ENCODE data around the gene HOXD12.

Gene HOXD12

DNA sequence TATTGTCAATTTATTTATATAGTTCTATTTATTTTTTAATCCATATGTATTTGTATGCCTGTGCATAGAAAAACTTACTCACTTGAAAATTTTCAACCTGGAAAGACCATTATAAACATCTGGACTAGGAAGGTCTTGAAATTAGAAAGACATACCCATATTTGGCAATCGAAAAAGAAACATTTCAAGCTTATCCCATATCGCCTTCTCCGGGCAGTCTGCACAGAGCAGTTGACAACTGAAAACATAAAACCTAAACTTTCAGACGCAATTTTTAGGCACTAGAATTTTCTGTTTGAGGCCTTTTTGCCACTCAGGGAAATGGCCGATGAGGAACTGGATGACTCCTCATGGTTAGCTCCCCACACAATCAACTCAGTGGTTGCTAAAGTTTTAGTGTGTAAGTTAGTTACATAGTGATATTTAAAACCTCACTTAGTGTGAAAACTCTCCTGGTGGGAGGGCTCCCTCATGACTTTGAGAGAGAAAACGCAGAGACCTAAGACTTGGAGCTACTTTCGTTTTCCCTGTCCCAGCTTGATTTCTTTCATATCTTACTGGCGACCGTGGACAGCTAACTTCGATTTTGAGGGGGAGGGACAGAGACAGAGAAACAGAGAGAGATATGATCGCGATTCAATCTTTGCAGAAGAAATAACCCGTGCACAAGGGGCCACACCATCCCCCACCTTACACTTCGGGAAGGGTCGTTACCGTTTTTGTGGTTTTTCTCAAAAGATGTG, 3.2 kb upstream of the HOXD12 start:
- Histone ChIP-seq H3K9ac (ENCODE audit: insufficient read length, low read depth) (peak overlapping the region; percentile 14), H3K4me1 (ENCODE audit: insufficient read depth, insufficient read length) (peaks cover 8% of the 10 kb centered on the region), H3K36me3 (ENCODE audit: insufficient read depth, insufficient read length, low read length) (peaks cover 10% of the 10 kb centered on the region), H3K27me3 (ENCODE audit: insufficient read depth, insufficient read length) (peaks cover 76% of the 10 kb centered on the region), H3K4me3 (ENCODE audit: insufficient read length, low read depth) (peak overlapping the region; percentile 41), H3K9me3 (ENCODE audit: insufficient read depth, low read length) (peaks cover 60% of the 10 kb centered on the region; the same call in 1 of the 2 replicates)
- no peak for DNase-seq (ENCODE audit: low read depth, low spot score)
- TF ChIP-seq ZNF274 (IDR thresholded peaks at IDR 0.05; ENCODE audit: low read depth, low read length) (no peak), SUZ12 (IDR thresholded peaks at IDR 0.05; ENCODE audit: extremely low read depth, insufficient read depth, insufficient read length) (no peak), YY1 (IDR thresholded peaks at IDR 0.05; ENCODE audit: insufficient read depth, insufficient read length) (no peak)

DNA sequence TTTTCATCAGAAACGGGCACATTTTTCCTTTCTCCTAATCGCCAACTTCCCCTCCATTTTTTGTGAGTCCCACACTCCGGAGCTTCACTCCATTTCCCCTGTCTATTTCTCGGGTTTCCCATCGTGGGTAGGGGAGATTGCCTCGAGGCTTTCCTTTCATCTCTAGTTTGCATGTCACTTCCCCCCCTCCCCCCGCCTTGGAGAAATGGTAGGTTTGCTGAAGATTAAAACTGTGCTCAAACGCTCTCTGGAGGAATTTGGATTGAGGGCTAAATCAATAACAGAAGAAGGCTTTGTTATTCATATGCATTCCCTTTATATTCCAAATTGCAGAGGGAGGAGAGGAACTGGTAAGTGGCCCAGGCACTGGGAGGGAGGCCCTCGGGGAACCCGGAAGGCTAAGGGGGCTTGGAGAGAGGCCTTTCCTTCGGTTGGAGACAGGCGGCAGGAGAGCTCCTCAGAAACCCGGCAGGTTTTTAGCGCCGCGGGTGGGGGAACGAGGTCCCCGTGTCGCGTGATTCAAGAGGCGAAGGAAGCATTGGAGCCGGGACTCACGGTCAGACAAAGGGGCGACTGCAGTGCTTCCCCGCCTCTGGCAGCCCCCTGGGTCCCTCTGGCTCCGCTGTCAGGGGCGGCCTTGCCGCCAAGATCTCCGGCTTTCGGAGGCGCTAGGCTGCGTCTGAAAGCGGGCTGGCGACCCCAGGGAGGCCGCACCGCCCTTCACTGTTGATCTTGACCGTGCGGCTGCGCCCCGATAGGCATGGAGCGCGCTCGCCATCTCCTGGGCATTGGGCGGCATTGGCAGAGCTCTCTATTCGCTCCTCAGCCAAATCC, 2.4 kb upstream of the HOXD12 start:
- TF ChIP-seq YY1 (IDR thresholded peaks at IDR 0.05; ENCODE audit: insufficient read depth, insufficient read length): no peak
- TF ChIP-seq ZNF274 (IDR thresholded peaks at IDR 0.05; ENCODE audit: low read depth, low read length): no peak
- H3K4me3 ChIP-seq (ENCODE audit: insufficient read length, low read depth): peak overlapping the region; percentile 41
- H3K4me1 ChIP-seq (ENCODE audit: insufficient read depth, insufficient read length): peaks cover 8% of the 10 kb centered on the region
- peak; percentile 92 for DNase-seq (ENCODE audit: low read depth, low spot score)
- peaks cover 58% of the 10 kb centered on the region; the same call in 1 of the 2 replicates for H3K9me3 ChIP-seq (ENCODE audit: insufficient read depth, low read length)
- peak overlapping the region; percentile 72 for H3K9ac ChIP-seq (ENCODE audit: insufficient read length, low read depth)
- peaks cover 10% of the 10 kb centered on the region for H3K36me3 ChIP-seq (ENCODE audit: insufficient read depth, insufficient read length, low read length)
- H3K27me3 ChIP-seq (ENCODE audit: insufficient read depth, insufficient read length): peaks cover 76% of the 10 kb centered on the region

DNA sequence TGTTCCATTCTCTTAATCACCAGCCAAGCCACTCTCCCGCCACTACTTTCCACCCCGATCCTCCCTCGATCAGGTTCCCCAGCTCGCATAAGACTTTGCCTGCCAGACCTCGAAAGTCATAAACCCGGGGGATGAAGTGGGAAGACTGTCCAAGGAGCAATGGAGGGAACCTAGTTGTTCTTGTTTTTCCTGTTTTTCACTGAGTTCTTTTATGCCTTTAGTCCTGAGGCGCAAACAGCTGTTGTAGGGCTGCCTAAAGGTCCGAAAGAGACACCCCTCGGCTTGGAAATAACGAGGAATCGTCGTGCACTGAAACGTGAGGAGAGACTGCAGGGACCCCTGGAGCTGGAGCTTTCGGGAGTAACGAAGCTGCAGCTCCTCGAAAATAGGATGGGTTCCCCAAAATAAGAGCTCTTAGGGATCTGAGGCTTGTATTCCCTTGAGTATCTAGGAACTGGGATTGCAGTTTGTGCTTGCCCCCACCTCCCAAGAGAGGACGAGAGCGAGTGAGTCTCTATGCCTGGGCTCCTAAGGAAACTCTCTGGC, 1.7 kb upstream of the HOXD12 start:
- H3K36me3 ChIP-seq (ENCODE audit: insufficient read depth, insufficient read length, low read length): peaks cover 10% of the 10 kb centered on the region
- H3K4me1 ChIP-seq (ENCODE audit: insufficient read depth, insufficient read length): peaks cover 8% of the 10 kb centered on the region
- H3K9me3 ChIP-seq (ENCODE audit: insufficient read depth, low read length): peaks cover 58% of the 10 kb centered on the region; the same call in 1 of the 2 replicates
- TF ChIP-seq ZNF274 (IDR thresholded peaks at IDR 0.05; ENCODE audit: low read depth, low read length): no peak
- TF ChIP-seq SUZ12 (IDR thresholded peaks at IDR 0.05; ENCODE audit: extremely low read depth, insufficient read depth, insufficient read length): peak; percentile 18
- H3K27me3 ChIP-seq (ENCODE audit: insufficient read depth, insufficient read length): peaks cover 82% of the 10 kb centered on the region
- peak overlapping the region; percentile 41 for H3K4me3 ChIP-seq (ENCODE audit: insufficient read length, low read depth)
- DNase-seq (ENCODE audit: low read depth, low spot score): no peak
- peak overlapping the region; percentile 54 for H3K9ac ChIP-seq (ENCODE audit: insufficient read length, low read depth)

DNA sequence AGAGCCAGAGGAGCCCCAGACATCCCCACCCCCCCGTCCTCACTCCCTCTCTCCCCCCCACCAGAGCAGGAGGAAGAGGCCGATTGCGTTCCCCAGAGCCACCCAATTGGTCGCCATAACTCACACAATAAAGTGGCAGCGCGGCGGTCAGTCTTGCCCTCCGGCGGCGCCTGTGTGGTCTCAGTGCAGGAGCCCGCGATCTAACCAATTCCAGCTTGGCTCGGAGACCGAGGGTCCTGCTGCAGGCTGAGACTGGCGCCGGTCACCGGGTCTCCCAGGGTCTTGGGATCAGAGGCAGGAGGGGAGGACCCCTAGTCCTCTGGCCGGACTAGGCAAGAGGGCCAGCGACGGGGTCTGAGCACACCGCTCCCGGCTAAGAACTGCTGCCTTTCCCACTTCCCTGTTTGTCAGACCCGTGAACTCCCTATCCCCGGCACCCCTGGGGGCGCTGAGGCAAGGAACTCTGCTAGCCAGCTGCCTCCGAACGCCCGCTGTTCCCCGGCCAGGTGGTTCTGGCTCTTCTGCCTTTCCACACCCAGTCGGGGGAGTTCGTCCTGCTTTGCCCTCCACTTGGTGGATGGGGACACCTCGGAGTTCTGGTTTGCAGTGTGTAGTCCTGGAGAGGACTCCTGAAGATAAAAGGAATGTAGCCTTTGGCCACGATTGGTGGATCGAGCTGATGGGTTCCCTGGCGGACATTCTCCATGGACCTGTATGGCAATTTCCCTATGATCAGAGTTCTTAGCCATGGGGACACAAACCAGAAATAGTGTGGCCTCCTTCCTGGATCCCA, 1.0 kb upstream of the HOXD12 start:
- TF ChIP-seq ZNF274 (IDR thresholded peaks at IDR 0.05; ENCODE audit: low read depth, low read length): no peak
- no peak for TF ChIP-seq YY1 (IDR thresholded peaks at IDR 0.05; ENCODE audit: insufficient read depth, insufficient read length)
- no peak for TF ChIP-seq SUZ12 (IDR thresholded peaks at IDR 0.05; ENCODE audit: extremely low read depth, insufficient read depth, insufficient read length)
- H3K27me3 ChIP-seq (ENCODE audit: insufficient read depth, insufficient read length): peaks cover 83% of the 10 kb centered on the region
- peak overlapping the region; percentile 77 for H3K9ac ChIP-seq (ENCODE audit: insufficient read length, low read depth)
- peak overlapping the region; percentile 41 for H3K4me3 ChIP-seq (ENCODE audit: insufficient read length, low read depth)
- peaks cover 5% of the 10 kb centered on the region for H3K4me1 ChIP-seq (ENCODE audit: insufficient read depth, insufficient read length)
- DNase-seq (ENCODE audit: low read depth, low spot score): no peak
- H3K9me3 ChIP-seq (ENCODE audit: insufficient read depth, low read length): peaks cover 57% of the 10 kb centered on the region; the same call in 1 of the 2 replicates
- peaks cover 10% of the 10 kb centered on the region for H3K36me3 ChIP-seq (ENCODE audit: insufficient read depth, insufficient read length, low read length)

DNA sequence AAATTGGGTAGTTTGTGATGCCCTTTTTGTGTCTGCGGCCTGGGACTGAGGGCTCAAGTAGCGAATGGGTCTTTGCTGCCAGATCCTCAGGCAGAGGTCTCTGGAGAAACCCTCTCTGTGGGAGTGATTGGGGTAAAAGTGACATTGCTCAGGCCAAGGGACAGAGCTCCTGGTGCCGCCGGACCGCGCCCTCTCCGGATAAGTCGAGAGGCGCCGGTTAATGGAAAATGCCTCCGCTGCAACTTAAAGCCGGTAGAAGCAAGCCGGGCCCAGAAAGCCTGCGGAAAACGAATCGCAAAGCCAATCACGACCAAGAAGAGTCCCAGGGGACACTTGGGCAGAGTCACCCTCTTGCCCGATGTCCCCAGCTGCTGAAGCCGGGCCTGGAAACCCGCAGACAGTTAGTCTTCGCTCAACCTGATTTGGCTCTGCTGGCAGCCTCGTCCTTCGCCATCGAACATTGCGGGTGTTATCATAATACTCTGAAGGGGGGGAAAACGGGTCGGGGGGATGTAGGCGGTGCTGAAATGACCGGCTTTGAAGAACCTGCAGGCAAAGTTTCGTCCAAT, 352 bp upstream of the HOXD12 start:
- peaks cover 9% of the 10 kb centered on the region for H3K36me3 ChIP-seq (ENCODE audit: insufficient read depth, insufficient read length, low read length)
- H3K4me3 ChIP-seq (ENCODE audit: insufficient read length, low read depth): no peak overlapping the region
- no peak overlapping the region for H3K9ac ChIP-seq (ENCODE audit: insufficient read length, low read depth)
- TF ChIP-seq YY1 (IDR thresholded peaks at IDR 0.05; ENCODE audit: insufficient read depth, insufficient read length) (no peak), ZNF274 (IDR thresholded peaks at IDR 0.05; ENCODE audit: low read depth, low read length) (no peak), SUZ12 (IDR thresholded peaks at IDR 0.05; ENCODE audit: extremely low read depth, insufficient read depth, insufficient read length) (no peak)
- H3K4me1 ChIP-seq (ENCODE audit: insufficient read depth, insufficient read length): peaks cover 5% of the 10 kb centered on the region
- no peak for DNase-seq (ENCODE audit: low read depth, low spot score)
- H3K27me3 ChIP-seq (ENCODE audit: insufficient read depth, insufficient read length): peaks cover 83% of the 10 kb centered on the region
- H3K9me3 ChIP-seq (ENCODE audit: insufficient read depth, low read length): peaks cover 50% of the 10 kb centered on the region; the same call in 1 of the 2 replicates

DNA sequence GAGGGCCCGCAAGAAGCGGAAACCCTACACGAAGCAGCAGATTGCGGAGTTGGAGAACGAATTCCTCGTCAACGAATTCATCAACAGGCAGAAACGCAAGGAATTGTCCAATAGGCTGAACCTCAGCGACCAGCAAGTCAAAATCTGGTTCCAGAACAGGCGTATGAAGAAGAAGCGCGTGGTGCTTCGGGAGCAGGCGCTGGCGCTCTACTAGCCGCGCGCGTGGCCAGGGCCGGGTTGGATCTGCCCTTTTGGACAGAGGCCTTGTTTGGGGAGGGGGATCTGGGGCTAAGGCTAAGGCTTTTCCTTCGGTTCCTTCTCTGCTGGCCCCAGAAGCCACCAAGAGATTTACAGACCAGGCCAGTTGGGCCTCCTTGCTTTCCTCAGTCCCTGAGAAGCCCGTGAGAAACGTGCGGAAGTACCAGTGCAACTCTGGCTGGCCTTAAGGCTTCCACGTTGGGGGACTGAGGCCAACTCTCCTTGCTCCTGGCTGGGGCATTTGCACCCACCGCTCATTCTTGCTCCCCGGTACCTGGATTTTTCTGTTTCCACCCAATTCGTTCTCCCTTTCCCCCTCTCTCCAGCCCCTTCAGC, 1.0 kb downstream of the HOXD12 start:
- no peak overlapping the region for H3K9ac ChIP-seq (ENCODE audit: insufficient read length, low read depth)
- TF ChIP-seq ZNF274 (IDR thresholded peaks at IDR 0.05; ENCODE audit: low read depth, low read length): no peak
- peaks cover 13% of the 10 kb centered on the region for H3K4me1 ChIP-seq (ENCODE audit: insufficient read depth, insufficient read length)
- no peaks in the 10 kb centered on the region for H3K36me3 ChIP-seq (ENCODE audit: insufficient read depth, insufficient read length, low read length)
- H3K4me3 ChIP-seq (ENCODE audit: insufficient read length, low read depth): no peak overlapping the region
- peaks cover 83% of the 10 kb centered on the region for H3K27me3 ChIP-seq (ENCODE audit: insufficient read depth, insufficient read length)
- H3K9me3 ChIP-seq (ENCODE audit: insufficient read depth, low read length): peaks cover 36% of the 10 kb centered on the region; the same call in 1 of the 2 replicates
- DNase-seq (ENCODE audit: low read depth, low spot score): no peak

All from NT2/D1 (cell line).